MM.1S (cell line): ENCODE results near the gene DRC7.

Experiments
- DNase-seq: peaks from one replicate; pipeline ENCODE4 v3.0.0-alpha.2; 2015
- H2AFZ ChIP-seq: fragments of 300-600 bp; sonication (generic); 2 replicates; pipeline ENCODE4 v1.6.0; 2016; ENCODE audit warnings: antibody characterized with exemption, low read length
- H3F3A ChIP-seq: fragments of 300-600 bp; sonication (generic); 2 replicates; pipeline ENCODE4 v1.6.1; 2016; ENCODE audit warnings: mild to moderate bottlenecking, antibody characterized with exemption, low read length, moderate library complexity, mixed read lengths; ENCODE audit not compliant: insufficient read depth
- H3K27ac ChIP-seq: fragments of 300-600 bp; sonication (generic); 2 replicates; pipeline ENCODE4 v1.5.1; 2016; ENCODE audit warnings: mild to moderate bottlenecking, low read length
- H3K27me3 ChIP-seq: fragments of 300-600 bp; sonication (generic); replicated peaks from 2 replicates; pipeline ENCODE4 v1.6.0; 2016; ENCODE audit warnings: low read length; ENCODE audit not compliant: insufficient read depth
- H3K36me3 ChIP-seq: fragments of 300-600 bp; sonication (generic); replicated peaks from 2 replicates; pipeline ENCODE4 v1.6.1; 2016; ENCODE audit warnings: mild to moderate bottlenecking, low read length, mixed read lengths; ENCODE audit not compliant: insufficient read depth
- H3K4me1 ChIP-seq: fragments of 300-600 bp; sonication (generic); 2 replicates; pipeline ENCODE4 v1.6.1; 2016; ENCODE audit warnings: low read length, mixed read lengths
- H3K4me2 ChIP-seq: fragments of 300-600 bp; sonication (generic); 2 replicates; pipeline ENCODE4 v1.6.0; 2016; ENCODE audit warnings: low read depth, low read length
- H3K4me3 ChIP-seq: fragments of 300-600 bp; sonication (generic); 2 replicates; pipeline ENCODE4 v1.5.1; 2016; ENCODE audit warnings: low read length, mixed read lengths
- H3K79me2 ChIP-seq: fragments of 300-600 bp; sonication (generic); 2 replicates; pipeline ENCODE4 v1.6.1; 2016; ENCODE audit warnings: mixed run types, low read length, mixed read lengths
- H3K9ac ChIP-seq: fragments of 300-600 bp; sonication (generic); 2 replicates; pipeline ENCODE4 v1.6.1; 2016; ENCODE audit warnings: low read length, mixed read lengths
- H3K9me2 ChIP-seq: fragments of 300-600 bp; sonication (generic); replicated peaks from 2 replicates; pipeline ENCODE4 v1.6.1; 2016; ENCODE audit warnings: mild to moderate bottlenecking, low read length, mixed read lengths; ENCODE audit not compliant: insufficient read depth
- H3K9me3 ChIP-seq: fragments of 300-600 bp; sonication (generic); replicated peaks from 2 replicates; pipeline ENCODE4 v1.6.1; 2016; ENCODE audit warnings: mild to moderate bottlenecking, low read length, mixed read lengths; ENCODE audit not compliant: insufficient read depth
- H4K20me1 ChIP-seq: fragments of 300-600 bp; sonication (generic); 2 replicates; pipeline ENCODE4 v1.6.1; 2016; ENCODE audit warnings: mild to moderate bottlenecking, low read length, moderate library complexity, mixed read lengths; ENCODE audit not compliant: insufficient read depth
- EZH2 ChIP-seq: fragments of 300-600 bp; sonication (generic); optimal IDR thresholded peaks from 2 replicates; pipeline ENCODE3; 2017; ENCODE audit warnings: low read depth, mild to moderate bottlenecking, antibody characterized with exemption, low read length, mixed read lengths
- EZH2phosphoT487 ChIP-seq: fragments of 300-600 bp; sonication (generic); IDR thresholded peaks from 2 replicates; pipeline ENCODE4 v1.6.1; 2018; ENCODE audit warnings: antibody characterized with exemption, low read length
- TF ChIP-seq, protein P1 (sequence below): fragments of 300-600 bp; sonication (generic); IDR thresholded peaks from 2 replicates; pipeline ENCODE4 v1.5.1; 2016; ENCODE audit warnings: antibody characterized with exemption, low read length, mixed read lengths

The DRC7 gene

GRCh38 chr16:57646388-57647039 lies 48.1 kb upstream of the DRC7 start:
- no peak overlapping the region for H3K27ac ChIP-seq
- DNase-seq, result no peak
- H3K4me3 ChIP-seq, result no peak overlapping the region

GRCh38 chr16:57647136-57647875 lies 47.3 kb upstream of the DRC7 start:
- peak overlapping the region; percentile 63; the same call in 1 of the 2 replicates for H3K27ac ChIP-seq
- DNase-seq, result no peak
- no peak overlapping the region for H3K4me2 ChIP-seq

More at GRCh38 chr16:57646388-57647039, 48.1 kb upstream of the DRC7 start:
- Histone ChIP-seq H4K20me1 (no peaks in the 10 kb centered on the region), H3K4me2 (no peak overlapping the region), H3K9me3 (no peaks in the 10 kb centered on the region), H3K9ac (no peak overlapping the region), H3K9me2 (no peaks in the 10 kb centered on the region), H3K36me3 (no peaks in the 10 kb centered on the region), H3F3A (peaks cover 11% of the 10 kb centered on the region), H2AFZ (no peak overlapping the region), H3K27me3 (no peaks in the 10 kb centered on the region), H3K79me2 (no peaks in the 10 kb centered on the region), H3K4me1 (peaks cover 14% of the 10 kb centered on the region)
- TF ChIP-seq, protein P1, sequence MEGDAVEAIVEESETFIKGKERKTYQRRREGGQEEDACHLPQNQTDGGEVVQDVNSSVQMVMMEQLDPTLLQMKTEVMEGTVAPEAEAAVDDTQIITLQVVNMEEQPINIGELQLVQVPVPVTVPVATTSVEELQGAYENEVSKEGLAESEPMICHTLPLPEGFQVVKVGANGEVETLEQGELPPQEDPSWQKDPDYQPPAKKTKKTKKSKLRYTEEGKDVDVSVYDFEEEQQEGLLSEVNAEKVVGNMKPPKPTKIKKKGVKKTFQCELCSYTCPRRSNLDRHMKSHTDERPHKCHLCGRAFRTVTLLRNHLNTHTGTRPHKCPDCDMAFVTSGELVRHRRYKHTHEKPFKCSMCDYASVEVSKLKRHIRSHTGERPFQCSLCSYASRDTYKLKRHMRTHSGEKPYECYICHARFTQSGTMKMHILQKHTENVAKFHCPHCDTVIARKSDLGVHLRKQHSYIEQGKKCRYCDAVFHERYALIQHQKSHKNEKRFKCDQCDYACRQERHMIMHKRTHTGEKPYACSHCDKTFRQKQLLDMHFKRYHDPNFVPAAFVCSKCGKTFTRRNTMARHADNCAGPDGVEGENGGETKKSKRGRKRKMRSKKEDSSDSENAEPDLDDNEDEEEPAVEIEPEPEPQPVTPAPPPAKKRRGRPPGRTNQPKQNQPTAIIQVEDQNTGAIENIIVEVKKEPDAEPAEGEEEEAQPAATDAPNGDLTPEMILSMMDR, result no peak
- TF ChIP-seq EZH2, result no peak
- TF ChIP-seq EZH2phosphoT487, result no peak

DNA sequence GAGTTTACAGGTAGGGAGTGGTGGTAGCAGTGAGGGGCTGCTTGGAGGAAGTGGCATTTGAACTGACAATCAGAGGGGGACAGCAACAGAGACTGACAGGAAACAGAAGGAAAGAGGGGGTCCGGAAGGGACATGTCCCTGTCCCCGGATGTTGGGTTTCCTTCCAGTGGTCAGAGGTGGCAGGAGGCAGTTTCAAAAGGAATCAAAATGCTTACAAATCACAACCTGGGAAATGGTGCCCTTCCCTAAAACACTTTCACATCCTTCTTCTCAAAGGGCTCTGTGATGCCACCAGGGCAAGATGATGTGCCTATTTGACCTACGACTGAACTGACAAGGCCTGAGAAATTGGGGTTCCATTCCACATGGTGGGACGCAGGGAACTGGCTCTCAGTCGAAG lies 46.5 kb upstream of the DRC7 start:
- Histone ChIP-seq H3K36me3 (no peaks in the 10 kb centered on the region), H4K20me1 (no peaks in the 10 kb centered on the region), H3K9me2 (no peaks in the 10 kb centered on the region), H3K4me2 (peak overlapping the region; percentile 35), H3K4me3 (no peak overlapping the region), H3F3A (peaks cover 11% of the 10 kb centered on the region), H3K9ac (peak overlapping the region; percentile 18; the same call in 1 of the 2 replicates), H2AFZ (no peak overlapping the region), H3K9me3 (no peaks in the 10 kb centered on the region), H3K79me2 (no peaks in the 10 kb centered on the region), H3K27me3 (no peaks in the 10 kb centered on the region), H3K4me1 (peaks cover 14% of the 10 kb centered on the region), H3K27ac (peak overlapping the region; percentile 63; the same call in 1 of the 2 replicates)
- peak; percentile 34 for DNase-seq
- TF ChIP-seq EZH2phosphoT487, result no peak
- no peak for TF ChIP-seq EZH2

More at GRCh38 chr16:57647136-57647875, 47.3 kb upstream of the DRC7 start:
- H3K4me1 ChIP-seq, result peaks cover 14% of the 10 kb centered on the region
- no peaks in the 10 kb centered on the region for H3K79me2 ChIP-seq
- no peaks in the 10 kb centered on the region for H3K27me3 ChIP-seq
- no peaks in the 10 kb centered on the region for H3K9me3 ChIP-seq
- no peaks in the 10 kb centered on the region for H3K9me2 ChIP-seq
- H3K4me3 ChIP-seq, result no peak overlapping the region
- H4K20me1 ChIP-seq, result no peaks in the 10 kb centered on the region
- H3F3A ChIP-seq, result peaks cover 11% of the 10 kb centered on the region
- TF ChIP-seq EZH2, result no peak
- TF ChIP-seq EZH2phosphoT487, result no peak
- TF ChIP-seq, protein P1, result no peak
- H3K36me3 ChIP-seq, result no peaks in the 10 kb centered on the region
- H2AFZ ChIP-seq, result no peak overlapping the region
- no peak overlapping the region for H3K9ac ChIP-seq
